ENCODE data around the gene SLC35E3.
"Not testable (repeated sequence)": the region's sequence is repeated elsewhere in the genome, so short reads cannot be mapped to it uniquely, and the experiment has no call there.

The SLC35E3 gene

GRCh38 chr12:68794653-68795251, 48.8 kb downstream of the SLC35E3 start:
- no peaks in the 10 kb centered on the region for H3K9me3 Mint-ChIP-seq
- DNase-seq, result no peak

GRCh38 chr12:68796399-68796798, 50.4 kb downstream of the SLC35E3 start:
- CTCF ChIA-PET, result interaction anchor here (1.2 to 1.3 kb wide), 2 partner anchors 11 to 573 kb away, joined by 3 to 4 read pairs; partner anchors contain the start of gene MDM2
- Mint-ChIP-seq H3K4me3 (no peak overlapping the region), H3K9me3 (no peaks in the 10 kb centered on the region), H3K27me3 (peaks cover 17% of the 10 kb centered on the region), H3K4me1 (no peaks in the 10 kb centered on the region), H3K36me3 (no peaks in the 10 kb centered on the region), H3K27ac (no peak overlapping the region)
- no peak for DNase-seq

More at GRCh38 chr12:68794653-68795251, 48.8 kb downstream of the SLC35E3 start:
- Mint-ChIP-seq H3K27me3 (peaks cover 12% of the 10 kb centered on the region), H3K36me3 (no peaks in the 10 kb centered on the region), H3K4me1 (no peaks in the 10 kb centered on the region), H3K27ac (no peak overlapping the region), H3K4me3 (no peak overlapping the region)
- CTCF ChIA-PET, result no interaction called here

- Mint-ChIP-seq H3K4me1 (peaks cover 5% of the 10 kb centered on the region), H3K9me3 (no peaks in the 10 kb centered on the region), H3K27ac (no peak overlapping the region), H3K36me3 (no peaks in the 10 kb centered on the region), H3K4me3 (no peak overlapping the region), H3K27me3 (peaks cover 17% of the 10 kb centered on the region)
- no peak for DNase-seq
- CTCF ChIA-PET, result interaction anchor here (1.0 kb wide), 1 partner anchor 13 kb away, joined by 3 read pairs; no protein-coding TSS in a partner anchor
Measured at GRCh38 chr12:68798882-68799234, 52.9 kb downstream of the SLC35E3 start.

- Mint-ChIP-seq H3K27me3 (peaks cover 17% of the 10 kb centered on the region), H3K4me3 (no peak overlapping the region), H3K4me1 (peaks cover 5% of the 10 kb centered on the region), H3K36me3 (no peaks in the 10 kb centered on the region), H3K9me3 (no peaks in the 10 kb centered on the region), H3K27ac (no peak overlapping the region)
- no peak for DNase-seq
- CTCF ChIA-PET, result interaction anchor here (1.6 kb wide), 1 partner anchor 13 kb away, joined by 4 read pairs; no protein-coding TSS in a partner anchor
Measured at GRCh38 chr12:68800294-68800693, 54.3 kb downstream of the SLC35E3 start.

GRCh38 chr12:68801124-68801523, 55.1 kb downstream of the SLC35E3 start:
- DNase-seq, H3K4me1 Mint-ChIP-seq, H3K36me3 Mint-ChIP-seq, H3K4me3 Mint-ChIP-seq, H3K27ac Mint-ChIP-seq, H3K9me3 Mint-ChIP-seq: not testable (repeated sequence)
- peaks cover 17% of the 10 kb centered on the region for H3K27me3 Mint-ChIP-seq
- CTCF ChIA-PET, result interaction anchor here (1.6 kb wide), 1 partner anchor 14 kb away, joined by 4 read pairs; no protein-coding TSS in a partner anchor

- DNase-seq, H3K4me3 Mint-ChIP-seq, H3K9me3 Mint-ChIP-seq, H3K27ac Mint-ChIP-seq, CTCF ChIA-PET, H3K36me3 Mint-ChIP-seq: not testable (repeated sequence)
- H3K4me1 Mint-ChIP-seq, result peaks cover 18% of the 10 kb centered on the region
- H3K27me3 Mint-ChIP-seq, result peaks cover 17% of the 10 kb centered on the region
Measured at GRCh38 chr12:68802372-68802745, 56.4 kb downstream of the SLC35E3 start.

- not testable (repeated sequence) for H3K9me3 Mint-ChIP-seq, DNase-seq, H3K4me3 Mint-ChIP-seq, H3K27ac Mint-ChIP-seq, H3K36me3 Mint-ChIP-seq
- CTCF ChIA-PET, result interaction anchor here (0.6 kb wide), 1 partner anchor 9 kb away, joined by 3 read pairs; no protein-coding TSS in a partner anchor
- H3K4me1 Mint-ChIP-seq, result peaks cover 19% of the 10 kb centered on the region
- H3K27me3 Mint-ChIP-seq, result peaks cover 17% of the 10 kb centered on the region
Measured at GRCh38 chr12:68802911-68803651, 57.1 kb downstream of the SLC35E3 start.

GRCh38 chr12:68803948-68804656, 58.1 kb downstream of the SLC35E3 start:
- CTCF ChIA-PET, result interaction anchor here (0.6 kb wide), 1 partner anchor 8 kb away, joined by 3 read pairs; no protein-coding TSS in a partner anchor
- no peaks in the 10 kb centered on the region for H3K9me3 Mint-ChIP-seq
- peaks cover 9% of the 10 kb centered on the region for H3K36me3 Mint-ChIP-seq
- peaks cover 8% of the 10 kb centered on the region for H3K27me3 Mint-ChIP-seq
- peaks cover 21% of the 10 kb centered on the region for H3K4me1 Mint-ChIP-seq
- DNase-seq, result no peak
- H3K27ac Mint-ChIP-seq, result peak overlapping the region; percentile 4
- H3K4me3 Mint-ChIP-seq, result no peak overlapping the region

GRCh38 chr12:68804657-68805591, 58.9 kb downstream of the SLC35E3 start:
- Mint-ChIP-seq H3K27ac (no peak overlapping the region), H3K4me3 (no peak overlapping the region), H3K4me1 (peaks cover 29% of the 10 kb centered on the region), H3K36me3 (peaks cover 18% of the 10 kb centered on the region), H3K9me3 (no peaks in the 10 kb centered on the region), H3K27me3 (peaks cover 3% of the 10 kb centered on the region)
- CTCF ChIA-PET, result no interaction called here
- DNase-seq, result no peak

GRCh38 chr12:68805592-68806120, 59.7 kb downstream of the SLC35E3 start:
- Mint-ChIP-seq H3K9me3 (no peaks in the 10 kb centered on the region), H3K4me3 (no peak overlapping the region), H3K27me3 (no peaks in the 10 kb centered on the region), H3K36me3 (peaks cover 20% of the 10 kb centered on the region), H3K27ac (peak overlapping the region; percentile 34), H3K4me1 (peaks cover 30% of the 10 kb centered on the region)
- no peak for DNase-seq
- CTCF ChIA-PET, result no interaction called here

- H3K4me1 Mint-ChIP-seq, result peaks cover 40% of the 10 kb centered on the region
- peak overlapping the region; percentile 97 for H3K4me3 Mint-ChIP-seq
- H3K27me3 Mint-ChIP-seq, result no peaks in the 10 kb centered on the region
- peaks cover 30% of the 10 kb centered on the region for H3K36me3 Mint-ChIP-seq
- DNase-seq, result no peak
- H3K9me3 Mint-ChIP-seq, result no peaks in the 10 kb centered on the region
- peak overlapping the region; percentile 100 for H3K27ac Mint-ChIP-seq
- CTCF ChIA-PET, result interaction anchor here (1.8 kb wide), 1 partner anchor 11 kb away, joined by 4 read pairs; no protein-coding TSS in a partner anchor
Measured at GRCh38 chr12:68806488-68807237, 60.7 kb downstream of the SLC35E3 start.

- H3K27ac Mint-ChIP-seq, result peak overlapping the region; percentile 100
- CTCF ChIA-PET, result interaction anchor here (0.9 to 1.8 kb wide), 6 partner anchors 9 to 473 kb away, joined by 3 to 8 read pairs (median 3); no protein-coding TSS in a partner anchor
Measured at GRCh38 chr12:68807274-68807575, 61.2 kb downstream of the SLC35E3 start.

More at GRCh38 chr12:68807274-68807575, 61.2 kb downstream of the SLC35E3 start:
- H3K27me3 Mint-ChIP-seq, DNase-seq, H3K9me3 Mint-ChIP-seq: not testable (repeated sequence)
- peaks cover 31% of the 10 kb centered on the region for H3K36me3 Mint-ChIP-seq
- peak overlapping the region; percentile 97 for H3K4me3 Mint-ChIP-seq
- H3K4me1 Mint-ChIP-seq, result peaks cover 38% of the 10 kb centered on the region
